Testis (tissue), 2 donors: ENCODE measurements around the gene ZNRF4.

ENCODE experiments used
- POLR2A ChIP-seq: fragments of 450-650 bp; IDR thresholded peaks from one replicate; pipeline ENCODE4 v1.6.1; 2017; ENCODE audit warnings: antibody characterized with exemption, mild to moderate bottlenecking, moderate library complexity
- TF ChIP-seq, protein P1 (sequence below), 3 experiments: fragments of 450-650 bp in 2 of 3; fragments of 200-600 bp in 1 of 3; sonication (generic) in 1 of 3; IDR thresholded peaks; one replicate each; pipeline ENCODE4 v1.5.1; 2016 to 2019; ENCODE audit warnings: antibody characterized with exemption in 3 of 3, mild to moderate bottlenecking in 2 of 3, moderate library complexity in 1 of 3

DNA sequence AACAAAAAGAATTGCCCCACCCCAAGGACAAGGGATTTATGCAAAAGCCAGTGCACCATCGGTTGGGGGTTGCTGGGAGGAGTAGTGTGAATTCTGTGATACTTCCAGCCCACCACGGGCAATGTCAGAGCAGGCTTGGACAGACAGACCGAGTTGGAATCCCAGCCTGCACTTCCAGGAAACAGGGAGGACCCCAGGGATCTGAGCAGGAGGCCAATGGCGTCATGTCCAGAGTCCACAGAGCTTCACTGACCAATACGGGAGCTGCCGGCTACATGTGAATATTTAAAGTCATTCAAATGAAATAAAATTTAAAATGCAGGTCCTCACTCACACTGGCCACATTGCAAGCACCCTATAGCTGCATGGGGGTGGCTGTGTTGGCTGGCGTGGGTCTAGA is 10.9 kb downstream of the ZNRF4 start:
- TF ChIP-seq, protein P1, sequence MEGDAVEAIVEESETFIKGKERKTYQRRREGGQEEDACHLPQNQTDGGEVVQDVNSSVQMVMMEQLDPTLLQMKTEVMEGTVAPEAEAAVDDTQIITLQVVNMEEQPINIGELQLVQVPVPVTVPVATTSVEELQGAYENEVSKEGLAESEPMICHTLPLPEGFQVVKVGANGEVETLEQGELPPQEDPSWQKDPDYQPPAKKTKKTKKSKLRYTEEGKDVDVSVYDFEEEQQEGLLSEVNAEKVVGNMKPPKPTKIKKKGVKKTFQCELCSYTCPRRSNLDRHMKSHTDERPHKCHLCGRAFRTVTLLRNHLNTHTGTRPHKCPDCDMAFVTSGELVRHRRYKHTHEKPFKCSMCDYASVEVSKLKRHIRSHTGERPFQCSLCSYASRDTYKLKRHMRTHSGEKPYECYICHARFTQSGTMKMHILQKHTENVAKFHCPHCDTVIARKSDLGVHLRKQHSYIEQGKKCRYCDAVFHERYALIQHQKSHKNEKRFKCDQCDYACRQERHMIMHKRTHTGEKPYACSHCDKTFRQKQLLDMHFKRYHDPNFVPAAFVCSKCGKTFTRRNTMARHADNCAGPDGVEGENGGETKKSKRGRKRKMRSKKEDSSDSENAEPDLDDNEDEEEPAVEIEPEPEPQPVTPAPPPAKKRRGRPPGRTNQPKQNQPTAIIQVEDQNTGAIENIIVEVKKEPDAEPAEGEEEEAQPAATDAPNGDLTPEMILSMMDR (IDR thresholded peaks at IDR 0.05): no peak
- no peak for TF ChIP-seq POLR2A
